ENCODE data around the gene CNKSR3.

CNKSR3 gene

DNA sequence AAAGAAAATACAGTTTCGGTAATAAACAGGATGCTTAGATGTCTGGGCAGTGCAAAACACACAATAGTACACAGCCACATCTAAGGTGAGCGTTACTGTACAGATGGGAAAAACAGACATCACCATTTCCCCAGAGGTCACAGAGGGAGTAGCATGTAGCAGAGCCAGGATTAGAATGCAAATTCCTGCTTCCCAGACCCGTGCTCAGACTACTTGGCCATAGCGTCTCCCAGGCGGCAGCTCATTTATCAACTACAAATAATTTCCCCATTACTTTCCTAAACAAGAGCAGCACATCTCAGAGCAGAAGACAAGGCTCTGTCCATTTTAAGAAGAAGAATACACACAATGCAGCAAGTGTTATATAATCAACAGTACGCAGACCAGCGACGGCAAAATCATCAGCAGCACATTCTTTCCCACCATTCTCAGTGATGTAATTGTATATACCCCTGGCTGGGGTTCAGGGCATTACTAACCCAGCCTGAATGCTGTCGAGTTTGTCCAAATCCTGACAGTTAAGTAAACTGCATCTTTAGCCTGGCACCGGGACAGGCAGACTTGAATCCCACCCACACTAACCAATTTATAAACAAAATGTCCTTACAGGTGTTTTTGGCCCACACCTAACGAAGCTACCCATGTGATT is 61.9 kb downstream of the CNKSR3 start:
- no peak for DNase-seq

DNA sequence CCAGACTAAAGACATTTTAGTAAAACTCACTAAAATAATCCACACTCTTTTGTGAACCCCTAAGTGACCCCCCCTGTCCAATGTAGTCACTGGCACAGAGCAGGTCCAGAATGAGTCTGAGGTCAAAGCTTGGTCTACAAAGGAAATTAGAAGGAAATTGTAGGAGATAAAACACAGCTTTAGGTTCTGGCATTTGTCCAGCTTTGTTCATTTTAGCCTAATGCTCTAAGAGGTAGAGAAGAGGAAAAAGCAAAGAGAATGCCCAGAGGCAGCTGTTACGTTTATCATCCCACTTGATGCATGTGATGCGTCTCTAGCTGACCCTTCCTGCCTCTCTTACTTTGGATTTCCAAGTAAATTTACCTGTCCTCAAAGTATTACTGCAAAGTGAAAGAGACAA is 62.5 kb downstream of the CNKSR3 start:
- DNase-seq: no peak

DNA sequence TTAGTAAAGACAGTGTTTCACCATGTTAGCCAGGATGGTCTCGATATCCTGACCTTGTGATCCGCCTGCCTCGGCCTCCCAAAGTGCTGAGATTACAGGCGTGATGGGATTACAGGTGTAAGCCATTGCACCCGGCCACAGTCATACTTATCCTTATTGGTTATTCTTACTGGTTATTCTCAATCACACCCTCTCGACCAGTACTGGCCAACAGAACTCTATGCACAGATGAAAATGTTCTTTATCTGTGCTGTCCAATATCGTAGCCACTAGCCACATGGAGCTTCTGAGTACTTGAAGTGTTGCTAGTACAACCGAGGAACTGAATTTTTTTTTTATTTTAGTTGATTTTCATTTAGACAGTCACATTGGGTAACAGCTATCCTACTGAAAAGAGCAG is 63.5 kb downstream of the CNKSR3 start:
- no peak for DNase-seq

DNA sequence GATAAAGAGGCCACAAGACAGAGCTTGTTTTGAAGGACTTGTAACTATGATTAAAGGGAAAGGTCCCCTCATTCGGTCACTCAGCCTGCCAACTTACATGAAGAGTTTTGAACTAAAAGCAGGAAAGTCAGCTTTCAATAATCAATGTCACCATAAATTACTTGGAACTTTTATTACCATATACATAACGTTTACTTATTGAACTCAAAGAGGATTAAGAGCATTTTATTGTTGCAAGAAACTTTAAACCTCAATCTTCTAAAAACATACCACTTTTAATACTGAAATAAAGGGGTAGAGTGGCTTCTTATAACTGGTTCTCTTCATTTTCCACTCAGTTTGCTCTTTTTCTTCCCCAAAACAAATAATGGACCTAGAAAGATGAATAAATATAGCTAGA is 65.1 kb downstream of the CNKSR3 start:
- DNase-seq: no peak

DNA sequence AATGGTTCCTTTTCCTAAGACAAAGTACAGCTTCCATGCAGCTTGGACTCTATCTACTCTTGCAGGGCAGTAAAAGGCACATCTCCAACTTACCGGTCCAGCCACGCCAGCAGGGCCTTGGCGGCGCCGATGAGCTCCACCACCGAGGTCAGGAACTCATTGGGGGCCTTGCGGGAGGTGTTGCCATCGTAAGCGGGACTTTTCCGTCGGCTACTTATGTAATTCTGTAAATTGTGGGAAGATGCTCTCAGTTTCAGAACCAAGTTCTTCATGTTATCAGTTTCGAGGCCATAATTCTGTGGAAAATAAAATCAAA is 68.5 kb downstream of the CNKSR3 start:
- DNase-seq: no peak

DNA sequence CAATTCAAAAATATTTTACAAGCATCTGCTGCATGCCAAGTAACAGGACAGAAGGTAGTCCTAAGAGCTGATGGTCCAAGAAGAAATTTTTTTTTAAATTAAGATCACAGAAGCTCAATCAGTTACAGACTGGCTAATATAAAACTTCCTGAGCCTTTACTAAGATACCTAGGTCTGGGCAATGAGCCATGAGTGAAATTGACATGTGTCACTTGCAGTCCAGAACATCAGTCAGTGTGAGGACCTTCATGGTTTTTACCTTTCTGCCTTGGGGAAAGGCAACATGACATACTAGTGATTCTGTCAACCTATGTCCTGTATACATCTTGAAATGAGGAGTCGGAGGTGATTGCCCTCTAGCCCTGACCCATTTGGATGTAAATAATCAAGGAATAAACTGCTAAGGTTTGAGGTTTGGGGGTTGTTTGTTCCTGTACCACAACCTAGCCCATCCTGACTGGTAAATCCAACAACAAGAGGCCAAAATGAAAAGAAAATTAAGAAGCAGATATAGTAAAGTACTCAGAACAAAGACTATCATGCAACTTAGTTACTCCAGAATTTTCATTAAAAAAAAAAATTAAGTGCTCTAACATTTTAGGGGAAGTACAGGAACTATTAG is 70.0 kb downstream of the CNKSR3 start:
- DNase-seq: no peak

DNA sequence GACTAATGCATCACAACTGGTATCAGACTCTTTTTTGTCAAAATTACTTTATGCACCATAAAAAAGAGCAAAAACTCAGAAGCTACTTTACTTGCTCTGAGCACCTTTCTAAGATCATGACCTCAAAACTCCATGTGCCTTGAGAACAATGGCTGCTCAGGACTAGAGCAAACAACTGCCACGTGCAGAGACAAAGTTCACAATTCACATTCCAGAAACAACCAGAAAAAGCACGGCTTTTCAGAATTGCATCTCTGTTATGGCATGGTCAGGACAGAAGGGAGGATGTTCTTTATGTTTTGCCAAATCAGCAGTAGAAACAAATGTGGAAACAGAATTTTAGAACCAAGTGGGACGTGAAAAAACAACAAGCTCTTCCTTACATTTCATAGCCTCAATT is 70.5 kb downstream of the CNKSR3 start:
- no peak for DNase-seq

DNA sequence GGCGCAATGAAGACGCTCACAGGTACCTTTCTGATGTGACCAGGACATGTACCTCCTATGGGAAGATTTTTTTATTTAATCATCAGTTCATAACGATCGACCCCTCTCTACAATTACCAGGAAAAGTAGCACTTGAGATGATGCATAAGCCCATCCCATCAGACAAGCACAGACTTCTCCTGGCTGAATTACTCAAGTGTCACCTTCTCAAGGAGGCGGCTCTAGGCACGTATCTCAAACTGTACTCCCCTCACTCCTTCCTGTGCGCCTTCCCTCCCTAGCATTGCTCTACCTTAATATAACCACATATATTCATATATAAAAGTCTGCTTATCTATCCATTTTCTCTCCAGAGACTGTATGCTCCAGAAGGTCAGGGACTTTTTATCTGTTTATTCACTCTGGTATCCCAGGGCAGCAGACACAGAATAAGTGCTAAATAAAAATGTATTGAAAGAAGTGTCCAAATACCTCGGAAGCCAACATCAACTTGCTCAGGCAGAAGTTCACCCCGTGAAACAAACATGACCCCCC is 71.5 kb downstream of the CNKSR3 start:
- no peak for DNase-seq

DNA sequence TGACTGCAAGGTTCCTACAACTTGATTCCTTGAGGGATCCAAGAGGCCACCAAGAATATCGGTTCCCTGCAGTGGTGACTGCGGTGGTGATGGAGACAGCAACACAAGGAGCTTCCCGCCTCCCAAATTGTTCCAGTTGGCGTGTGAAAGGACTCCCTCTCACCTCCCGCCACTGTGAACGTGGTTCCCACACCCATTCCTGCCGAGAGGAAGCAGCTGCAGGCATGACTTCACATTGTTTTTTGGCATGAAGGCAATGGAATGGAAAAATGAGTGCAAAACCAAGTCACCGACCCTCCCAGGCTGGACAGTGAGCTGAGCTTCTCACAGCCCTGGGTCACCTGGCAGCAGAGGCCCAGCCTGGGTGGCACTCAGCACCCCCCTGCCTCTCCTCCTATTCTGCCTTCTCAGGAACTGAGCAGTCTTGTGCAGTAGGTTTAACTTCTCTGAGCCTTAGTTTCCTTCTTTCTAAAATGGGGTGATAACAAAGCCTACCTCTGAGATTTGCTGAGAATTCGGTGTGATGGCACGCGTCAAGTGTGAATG is 75.0 kb downstream of the CNKSR3 start:
- no peak for DNase-seq

DNA sequence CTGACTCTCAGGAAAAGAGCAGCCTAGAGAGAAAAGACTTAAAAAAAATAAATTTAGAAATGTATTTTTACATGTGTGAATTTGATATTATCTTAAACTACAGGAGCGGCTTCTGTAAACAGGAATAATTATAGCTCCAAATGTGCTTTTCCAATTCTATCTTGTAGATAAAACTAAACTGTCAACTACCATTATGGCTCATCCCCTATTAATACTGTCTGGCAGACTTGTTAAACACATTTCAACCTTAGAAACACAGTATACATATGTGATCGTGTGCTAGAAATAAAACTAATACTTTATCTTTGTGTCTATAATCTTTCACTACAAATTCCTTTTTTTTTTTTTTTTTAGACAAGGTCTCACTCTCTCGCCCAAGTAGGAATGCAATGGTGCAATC is 75.8 kb downstream of the CNKSR3 start:
- no peak for DNase-seq

DNA sequence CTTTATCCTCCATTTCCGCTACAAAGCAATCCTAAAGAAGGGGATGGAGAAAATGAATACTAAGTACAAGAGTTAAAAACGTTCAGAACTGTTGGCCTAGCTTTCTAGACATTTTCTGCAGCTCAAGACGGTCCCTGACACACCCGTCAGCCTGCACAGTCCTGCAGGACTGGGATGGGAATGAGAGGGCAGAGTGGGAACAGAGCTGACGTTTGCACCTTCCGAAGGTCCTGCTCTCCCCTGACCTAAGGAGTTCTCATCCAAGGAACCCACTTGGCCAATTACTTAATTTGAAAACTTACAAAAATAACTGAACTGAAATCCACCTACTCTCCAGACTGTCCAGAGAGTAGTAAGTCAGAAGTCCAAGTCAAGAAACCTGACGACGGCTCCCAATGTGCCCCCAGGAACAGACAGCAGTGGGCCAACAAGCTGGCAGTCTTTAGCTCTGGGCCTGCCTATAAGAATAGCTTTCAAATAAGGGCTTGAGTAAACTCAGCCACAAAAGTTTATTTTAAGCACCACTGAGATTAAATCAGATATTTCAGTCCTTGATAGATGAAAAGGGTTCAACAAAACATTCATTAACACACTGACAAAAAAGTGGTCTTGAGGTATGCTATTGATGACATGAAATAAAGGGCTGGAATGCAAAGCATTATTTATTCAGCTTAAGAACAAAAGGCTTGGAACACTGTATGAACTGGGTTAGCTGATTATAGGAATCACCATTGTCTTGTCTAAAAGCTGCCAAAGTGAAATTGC is 76.8 kb downstream of the CNKSR3 start:
- no peak for DNase-seq

DNA sequence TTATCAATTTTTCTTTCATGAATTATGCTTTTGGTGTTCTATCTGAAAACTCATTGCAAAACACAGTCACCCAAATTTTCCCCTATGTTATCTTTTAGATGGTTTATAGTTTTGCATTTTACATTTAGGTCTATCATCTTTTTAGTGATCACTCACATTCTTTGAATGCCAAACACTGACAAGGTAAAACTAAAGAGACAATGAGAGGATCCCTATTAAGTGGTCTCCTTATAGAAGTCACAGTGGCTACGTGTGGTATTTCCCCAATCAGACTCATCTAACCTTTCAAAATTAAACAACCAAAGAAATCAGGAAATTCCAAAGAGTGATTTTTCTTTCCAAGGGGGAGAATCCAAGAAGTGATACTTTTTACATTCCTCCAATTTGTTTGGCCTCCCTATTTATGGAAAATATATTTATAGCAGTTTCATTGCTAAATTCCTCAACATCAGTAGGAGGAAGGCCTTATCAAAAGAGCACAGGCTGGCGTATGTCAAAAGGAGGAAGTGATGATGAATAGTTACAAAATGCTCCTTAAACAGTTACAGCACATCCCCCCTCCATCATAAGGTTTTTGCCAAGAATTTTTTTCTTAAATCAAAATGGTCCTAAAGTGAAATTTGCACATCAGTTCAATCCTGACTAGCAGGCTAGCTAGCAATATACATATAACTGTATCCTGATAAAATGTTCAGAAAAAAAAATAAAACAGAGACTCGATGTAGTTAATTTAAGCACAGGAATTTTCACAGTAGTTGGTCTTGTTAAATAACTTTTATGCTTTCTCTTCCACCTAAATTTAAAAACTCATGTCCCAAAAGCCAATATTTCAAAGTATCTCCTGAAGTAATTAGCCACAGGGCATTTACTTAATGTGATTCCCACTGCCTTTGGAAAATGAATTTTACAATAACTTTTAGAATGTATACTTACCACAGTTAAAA is 77.7 kb downstream of the CNKSR3 start:
- no peak for DNase-seq

DNA sequence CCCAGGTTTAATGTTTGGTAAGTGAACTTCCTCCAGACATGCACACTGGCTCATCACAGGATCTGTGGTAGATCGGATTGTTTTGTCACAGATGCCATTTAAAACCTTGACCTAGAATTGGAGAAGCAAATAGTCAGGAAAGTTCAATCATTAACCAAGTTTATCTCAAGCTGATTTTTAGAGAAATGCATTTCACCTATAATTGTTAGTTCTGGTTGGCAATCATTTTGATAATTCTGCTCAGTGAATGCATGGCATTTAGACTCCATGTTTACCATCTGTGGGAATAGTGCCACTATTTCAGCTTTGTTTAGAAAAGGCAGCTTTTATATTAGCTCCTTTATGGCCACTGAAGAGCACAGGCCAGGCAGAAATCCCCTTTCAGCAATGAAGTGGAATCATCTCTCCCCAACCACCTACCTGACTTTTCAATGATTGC is 80.0 kb downstream of the CNKSR3 start:
- no peak for DNase-seq

DNA sequence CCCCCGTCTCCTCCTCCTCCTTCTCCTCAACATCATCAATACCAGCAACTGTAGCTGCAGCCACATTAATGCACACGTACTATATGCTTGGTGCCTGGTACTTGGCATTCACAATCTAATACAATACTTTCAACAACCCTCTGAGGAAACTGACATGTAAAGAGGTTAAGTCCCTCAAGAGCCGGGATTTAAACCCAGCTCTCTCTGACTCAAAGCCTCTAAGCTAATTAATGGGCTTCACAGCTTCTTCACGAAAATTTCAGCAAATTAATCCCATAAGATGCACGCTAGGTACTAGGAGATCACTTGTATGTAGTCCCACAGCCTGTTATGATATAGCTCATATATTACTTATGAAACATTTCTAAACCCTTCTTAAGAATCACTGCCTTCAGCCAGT is 80.8 kb downstream of the CNKSR3 start:
- no peak for DNase-seq

DNA sequence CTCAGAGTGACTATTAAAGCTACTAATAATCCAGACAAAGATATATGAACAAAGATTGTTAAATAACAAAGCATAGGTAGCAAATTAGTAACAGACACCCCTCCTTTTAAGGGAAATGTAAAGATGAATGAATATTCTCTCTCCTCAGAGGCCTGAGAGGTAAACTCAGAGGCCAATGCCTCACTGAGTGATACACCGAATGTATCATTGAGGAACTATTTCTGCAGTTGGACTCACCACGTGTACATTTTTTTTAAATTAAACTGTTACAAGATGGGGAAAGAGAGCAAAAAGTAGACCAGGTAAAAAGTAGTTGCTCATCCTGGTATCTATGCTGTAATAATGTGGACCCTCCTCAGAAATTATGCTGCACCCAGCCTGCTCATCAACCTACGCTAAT is 81.6 kb downstream of the CNKSR3 start:
- no peak for DNase-seq

DNA sequence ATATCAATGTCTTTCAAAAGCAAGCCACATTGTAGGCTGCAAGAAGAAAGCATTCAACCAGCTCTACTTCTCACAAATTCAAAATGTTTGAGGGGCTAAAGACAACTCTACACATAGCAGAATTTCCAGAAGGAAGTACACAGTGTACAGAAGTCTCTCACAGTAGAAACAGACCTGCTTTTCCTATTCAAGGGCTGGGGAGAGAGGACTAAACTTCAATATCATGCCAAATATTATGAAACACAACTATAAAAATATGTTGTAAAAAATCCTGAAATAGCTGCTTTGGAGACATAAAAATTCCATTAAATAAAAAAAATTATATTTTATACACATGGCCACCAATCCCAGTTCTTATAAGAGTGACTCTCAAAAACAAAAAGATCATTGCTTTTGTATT is 83.0 kb downstream of the CNKSR3 start:
- DNase-seq: no peak

DNA sequence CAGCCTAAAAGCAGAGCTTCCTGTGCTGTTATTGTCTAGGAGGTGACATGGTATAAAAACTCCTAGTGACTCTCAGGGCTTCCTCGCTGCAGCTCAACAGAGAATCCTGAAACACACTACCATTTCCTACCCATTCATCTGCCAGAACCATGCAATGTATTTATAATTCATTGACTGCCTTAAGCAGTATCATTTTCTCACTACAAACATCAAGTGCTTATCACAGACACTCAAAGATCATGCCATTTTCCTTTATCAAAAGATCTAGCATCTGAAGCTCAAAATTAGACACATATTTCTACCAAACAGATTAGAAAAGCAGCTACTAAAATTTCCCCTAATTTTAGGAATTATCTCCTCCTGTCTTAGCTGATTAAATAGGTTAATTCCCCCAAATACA is 83.5 kb downstream of the CNKSR3 start:
- no peak for DNase-seq

DNA sequence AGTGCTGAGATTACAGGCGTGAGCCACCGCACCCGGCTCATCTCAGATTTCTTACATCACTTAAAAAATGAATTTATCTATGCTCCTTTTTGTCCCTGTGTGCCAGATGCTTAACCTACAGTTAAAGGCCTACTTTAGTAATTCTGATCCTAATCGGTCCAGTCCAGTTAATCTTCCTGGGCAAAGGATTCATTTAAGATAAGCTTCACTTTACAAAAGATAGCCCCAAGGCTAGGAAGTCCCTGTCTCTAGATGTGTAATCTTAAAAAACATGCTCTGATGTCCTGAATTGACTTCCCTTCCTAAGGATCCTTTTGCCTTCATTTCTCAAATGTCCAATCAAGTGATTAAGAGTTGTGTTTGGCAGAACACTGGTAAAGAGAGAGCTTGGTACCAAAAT is 85.5 kb downstream of the CNKSR3 start:
- no peak for DNase-seq

DNA sequence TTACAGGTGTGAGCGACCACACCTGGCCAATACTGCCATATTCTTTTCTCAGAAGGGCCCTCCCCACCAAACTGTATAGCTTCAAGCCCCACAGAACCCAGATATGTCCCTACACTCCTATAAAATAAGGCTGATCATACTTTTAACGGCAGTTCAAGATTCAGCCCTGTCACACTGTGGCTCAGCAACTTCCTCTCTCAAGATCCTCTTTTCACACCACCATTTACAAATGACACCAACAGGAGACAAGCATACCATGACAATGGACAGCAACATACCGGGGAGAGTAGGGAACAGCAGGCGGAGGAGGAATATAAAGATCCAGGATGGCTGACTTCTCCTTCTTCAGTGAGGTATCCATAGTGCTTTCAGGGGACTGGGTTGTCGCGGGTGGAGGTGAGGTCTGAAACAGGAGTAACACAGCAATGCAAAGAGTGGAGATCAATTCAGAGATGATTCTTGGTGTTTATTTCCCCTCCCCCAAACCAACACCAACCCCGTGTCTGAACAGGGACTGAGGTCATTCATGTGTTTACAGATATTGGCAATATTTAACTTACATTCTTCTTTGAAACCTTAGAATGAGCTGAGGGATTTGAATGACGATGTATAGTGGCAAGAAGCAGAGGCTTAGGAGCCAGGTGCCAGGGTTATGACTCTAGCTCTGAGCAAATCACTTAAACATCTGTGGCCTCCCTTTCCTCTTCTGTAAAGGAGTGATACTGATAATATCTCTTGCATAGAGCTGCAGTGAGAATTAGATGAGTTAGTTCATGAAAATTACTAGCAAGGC is 96.3 kb downstream of the CNKSR3 start:
- no peak for DNase-seq

DNA sequence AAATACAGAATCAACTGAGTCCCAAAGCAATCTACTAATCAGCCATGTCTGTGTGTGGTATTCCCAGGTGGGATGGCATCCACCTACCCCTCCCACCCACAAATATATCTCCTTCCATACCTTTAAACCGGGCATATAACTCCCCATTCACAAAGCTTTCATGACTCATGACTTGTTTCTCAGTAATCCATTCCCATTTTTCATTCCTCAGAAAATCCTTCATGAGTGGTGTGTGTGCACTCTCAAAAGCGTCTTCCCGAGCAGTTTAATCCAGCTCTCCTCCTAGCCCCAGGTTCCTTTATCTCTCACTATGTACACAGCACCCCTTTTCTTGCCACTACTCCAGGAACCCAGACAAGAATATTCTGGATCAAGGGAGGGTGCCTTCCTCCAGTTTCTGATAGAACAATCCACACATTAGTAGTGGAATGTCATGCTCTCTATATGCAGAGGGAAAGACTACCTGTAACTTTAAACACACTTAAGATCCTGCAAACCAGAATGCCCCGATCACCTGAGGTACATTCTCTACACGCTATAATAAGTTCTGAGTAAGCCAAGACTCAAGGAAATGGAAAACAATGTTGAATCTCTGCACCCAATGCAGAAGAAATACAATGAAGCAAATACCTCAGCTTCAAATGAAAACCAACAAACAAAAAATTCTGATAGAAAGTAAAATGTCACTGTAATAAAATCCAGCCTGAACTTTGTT is 98.2 kb downstream of the CNKSR3 start:
- no peak for DNase-seq

DNA sequence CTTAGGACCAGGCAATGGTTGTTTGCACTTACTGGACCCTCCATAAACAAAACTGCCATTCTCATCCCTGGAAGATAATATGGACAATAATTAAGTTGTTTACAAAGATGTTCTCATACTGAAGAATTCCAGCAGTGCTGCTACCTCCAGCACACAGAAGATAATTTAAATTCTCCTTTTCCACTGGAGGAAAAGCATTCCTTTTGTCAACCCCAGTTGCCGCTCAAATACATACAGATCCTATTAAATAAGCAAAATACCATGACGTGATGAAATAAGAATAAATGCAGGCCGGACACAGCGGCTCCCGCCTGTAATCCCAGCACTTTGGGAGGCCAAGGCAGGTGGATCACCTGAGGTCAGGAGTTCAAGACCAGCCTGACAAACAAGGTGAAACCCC is 99.4 kb downstream of the CNKSR3 start:
- DNase-seq: no peak

All from stimulated activated CD4-positive, alpha-beta T cell treated with anti-CD3 and anti-CD28 coated beads, Interleukin-2, amount 100 ng/mL, for 24 hours (primary cell).